SU-DHL-6 (cell line): ENCODE data around the gene TMEM39A.

Experiments used
- EZH2phosphoT487 ChIP-seq: fragments of 200-600 bp; sonication (generic), shearing (Covaris generic); conservative IDR thresholded peaks from 2 replicates; pipeline ENCODE4 v1.6.1; 2018; ENCODE audit warnings: mild to moderate bottlenecking, antibody characterized with exemption, low read length, moderate library complexity, mixed read lengths
- TF ChIP-seq, protein P1 (sequence below): fragments of 200-600 bp; sonication (generic); IDR thresholded peaks from one replicate; pipeline ENCODE4 v1.5.1; 2017; ENCODE audit warnings: antibody characterized with exemption, mild to moderate bottlenecking, low read length, moderate library complexity; ENCODE audit not compliant: insufficient read depth, poor library complexity, severe bottlenecking

DNA sequence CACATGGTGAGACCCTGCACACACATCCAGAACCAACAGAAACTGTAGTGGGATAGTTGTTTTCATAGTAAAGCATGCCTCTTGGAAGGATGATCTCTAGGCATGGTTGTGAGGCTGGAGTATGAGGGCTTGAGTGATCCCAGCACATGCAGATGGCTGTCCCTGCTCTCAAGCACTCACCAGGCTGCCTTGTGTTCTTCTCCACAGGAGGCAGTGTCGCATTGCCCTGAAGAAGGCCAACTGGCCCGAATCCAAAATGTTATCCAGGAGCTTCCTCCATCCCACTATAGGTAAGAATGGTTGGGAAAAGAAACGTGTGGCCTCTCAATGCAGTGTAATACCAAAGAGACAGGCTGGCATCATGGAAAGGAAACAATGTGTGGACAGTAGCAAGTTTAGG is 82.7 kb downstream of the TMEM39A start:
- TF ChIP-seq, protein P1, sequence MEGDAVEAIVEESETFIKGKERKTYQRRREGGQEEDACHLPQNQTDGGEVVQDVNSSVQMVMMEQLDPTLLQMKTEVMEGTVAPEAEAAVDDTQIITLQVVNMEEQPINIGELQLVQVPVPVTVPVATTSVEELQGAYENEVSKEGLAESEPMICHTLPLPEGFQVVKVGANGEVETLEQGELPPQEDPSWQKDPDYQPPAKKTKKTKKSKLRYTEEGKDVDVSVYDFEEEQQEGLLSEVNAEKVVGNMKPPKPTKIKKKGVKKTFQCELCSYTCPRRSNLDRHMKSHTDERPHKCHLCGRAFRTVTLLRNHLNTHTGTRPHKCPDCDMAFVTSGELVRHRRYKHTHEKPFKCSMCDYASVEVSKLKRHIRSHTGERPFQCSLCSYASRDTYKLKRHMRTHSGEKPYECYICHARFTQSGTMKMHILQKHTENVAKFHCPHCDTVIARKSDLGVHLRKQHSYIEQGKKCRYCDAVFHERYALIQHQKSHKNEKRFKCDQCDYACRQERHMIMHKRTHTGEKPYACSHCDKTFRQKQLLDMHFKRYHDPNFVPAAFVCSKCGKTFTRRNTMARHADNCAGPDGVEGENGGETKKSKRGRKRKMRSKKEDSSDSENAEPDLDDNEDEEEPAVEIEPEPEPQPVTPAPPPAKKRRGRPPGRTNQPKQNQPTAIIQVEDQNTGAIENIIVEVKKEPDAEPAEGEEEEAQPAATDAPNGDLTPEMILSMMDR, result no peak
- no peak for TF ChIP-seq EZH2phosphoT487
